K562 (cell line): ENCODE measurements around the gene PLCL2. TPM values are rescaled to one million over a fixed set of nuclear protein-coding genes. Genes with fewer than 3 reads are reported as not detected.

Experiments
- ATAC-seq: fragments of 200-7000 bp; cut with Tn5 transposase; 3 replicates; pipeline ENCODE4 v1.9.1; 2020; ENCODE audit warnings: moderate library complexity
- BruUV-seq: library from RNA; stranded (reverse); fragments of 400-500 nt; replicated peaks from 2 replicates; lab custom pipeline; 2021; lab: Mats Ljungman, UMichigan
- CTCF ChIA-PET: fragments of 300-600 bp; formaldehyde crosslinking; extraction: SDS; loops from one replicate; lab custom pipeline; 2021; ENCODE audit warnings: low intra/inter-chr PET ratio; lab: Yijun Ruan, JAX
- POLR2A ChIA-PET: fragments of 300-600, 350-650 bp; sonication (Branson Sonifier 250); formaldehyde crosslinking; extraction: SDS; loops from one replicate; lab custom pipeline; 2021; ENCODE audit warnings: antibody characterized with exemption, inconsistent platforms; lab: Yijun Ruan, JAX
- DNase-seq, 4 experiments: peaks; one replicate each; pipeline versions ENCODE4 v3.0.0 to v3.0.0-alpha.2; 2011 to 2018; ENCODE audit warnings: low spot score in 3 of 4, mixed read lengths in 3 of 4; ENCODE audit errors: extremely low read depth in 1 of 4
- FAIRE-seq: peaks from 2 replicates; lab custom pipeline; 2011; peaks lifted over from hg19 to GRCh38; lab: Jason Lieb, UNC
- H2AFZ ChIP-seq: 2 replicates; pipeline ENCODE4 v1.6.0; 2011; ENCODE audit warnings: low read depth, low read length, control low read depth, inconsistent platforms
- H3K27ac ChIP-seq: fragments of 200-600 bp; 3 replicates; pipeline ENCODE4 v1.8.0; 2011; ENCODE audit warnings: low read depth, mild to moderate bottlenecking, control low read depth, inconsistent platforms, low read length, moderate library complexity, mixed read lengths; ENCODE audit errors: extremely low read depth
- H3K27me3 ChIP-seq, 2 experiments: fragments of 300-600 bp in 1 of 2; 2 replicates in 1 of 2; 3 replicates in 1 of 2; pipeline versions ENCODE4 v1.6.0 to v1.8.0; 2011; ENCODE audit warnings: inconsistent platforms in 2 of 2, low read length in 2 of 2, mild to moderate bottlenecking in 1 of 2, mixed read lengths in 1 of 2, moderate library complexity in 1 of 2; ENCODE audit not compliant: control insufficient read depth in 2 of 2, insufficient read depth in 2 of 2
- H3K36me3 ChIP-seq: fragments of 300-600 bp; 3 replicates; pipeline ENCODE4 v1.8.0; 2011; ENCODE audit warnings: mild to moderate bottlenecking, low read length, inconsistent platforms; ENCODE audit not compliant: control insufficient read depth, insufficient read depth
- H3K4me1 ChIP-seq, 2 experiments: fragments of 200-600 bp in 1 of 2; replicated peaks in 1 of 2; 2 replicates in 1 of 2; 3 replicates in 1 of 2; pipeline versions ENCODE4 v1.5.1 to v1.8.0; 2011; ENCODE audit warnings: inconsistent platforms in 2 of 2, low read length in 2 of 2, mild to moderate bottlenecking in 1 of 2, mixed read lengths in 1 of 2, moderate library complexity in 1 of 2; ENCODE audit not compliant: control insufficient read depth in 2 of 2, insufficient read depth in 2 of 2
- H3K4me2 ChIP-seq: 2 replicates; pipeline ENCODE4 v1.6.1; 2011; ENCODE audit warnings: low read length, control low read depth, inconsistent platforms, mixed read lengths; ENCODE audit not compliant: insufficient read depth
- H3K4me3 ChIP-seq: fragments of 200-600 bp; sonication (generic), shearing (Covaris generic); 2 replicates; pipeline ENCODE4 v1.5.1; 2016; ENCODE audit warnings: control low read depth, inconsistent platforms
- H3K79me2 ChIP-seq: fragments of 200-600 bp; 3 replicates; pipeline ENCODE4 v1.8.0; 2011; ENCODE audit warnings: low read length, inconsistent platforms; ENCODE audit not compliant: control insufficient read depth, insufficient read depth
- H3K9ac ChIP-seq, 2 experiments: 2 replicates each; pipeline versions ENCODE4 v1.6.0 to v1.6.1; 2011; ENCODE audit warnings: low read depth in 2 of 2, low read length in 2 of 2, control low read depth in 1 of 2, inconsistent platforms in 1 of 2, mild to moderate bottlenecking in 1 of 2, mixed read lengths in 1 of 2; ENCODE audit not compliant: insufficient read depth in 1 of 2
- H3K9me1 ChIP-seq: one replicate; pipeline ENCODE4 v1.6.0; 2011; ENCODE audit warnings: inconsistent platforms, mild to moderate bottlenecking, low read length, moderate library complexity; ENCODE audit not compliant: control insufficient read depth, insufficient read depth
- H3K9me3 ChIP-seq: replicated peaks from 2 replicates; pipeline ENCODE4 v1.5.1; 2011; ENCODE audit warnings: low read depth, low read length, inconsistent platforms; ENCODE audit not compliant: control insufficient read depth, insufficient read depth
- H4K20me1 ChIP-seq: replicated peaks from 2 replicates; pipeline ENCODE4 v1.6.1; 2011; ENCODE audit warnings: low read length, inconsistent platforms, mixed read lengths; ENCODE audit not compliant: control insufficient read depth, insufficient read depth
- JUN ChIP-seq, 2 experiments: sonication (generic) in 1 of 2; formaldehyde crosslinking in 1 of 2; IDR thresholded peaks; 2 replicates each; pipeline versions ENCODE4 v1.6.1 to v1.8.0; 2012 to 2022; ENCODE audit warnings: borderline replicate concordance in 2 of 2, mild to moderate bottlenecking in 2 of 2, improper control_type of control experiment in 1 of 2, low read depth in 1 of 2, low read length in 1 of 2, missing genetic modification reagents in 1 of 2
- RBM17 ChIP-seq: fragments of 200-400 bp; formaldehyde crosslinking; IDR thresholded peaks from 2 replicates; pipeline ENCODE4 v1.6.1; 2017; ENCODE audit warnings: low read depth, mild to moderate bottlenecking, low read length, borderline replicate concordance
- SIN3A ChIP-seq, 2 experiments: fragments of 150-350 bp in 1 of 2; IDR thresholded peaks; 2 replicates each; pipeline ENCODE4 v1.6.1; 2011 to 2016; ENCODE audit warnings: borderline replicate concordance in 2 of 2, low read depth in 2 of 2, low read length in 2 of 2, mild to moderate bottlenecking in 2 of 2, moderate library complexity in 2 of 2; ENCODE audit not compliant: control insufficient read depth in 1 of 2
- ZNF398 ChIP-seq: fragments of 250-450 bp; sonication (Bioruptor Pico); IDR thresholded peaks from 2 replicates; pipeline ENCODE4 v1.8.0; 2021; ENCODE audit warnings: moderate library complexity, mild to moderate bottlenecking, inconsistent platforms
- WGBS: fragments of 100-300 bp; shearing (Covaris generic); methylation state at CpG from one replicate; pipeline ENCODE4 v1.1.6; 2016; ENCODE audit warnings: low coverage, mixed read lengths; ENCODE audit not compliant: insufficient coverage; ENCODE audit errors: missing lambda C conversion rate; 5-methylcytosine and 5-hydroxymethylcytosine counted together
- in situ Hi-C: fragments of 300-500 bp; cut with MboI; formaldehyde crosslinking; loops from 4 replicates; pipeline ENCODE4 v1.15.0; 2018; ENCODE audit warnings: inconsistent platforms, mixed read lengths
- intact Hi-C: fragments of 100-400 bp; cut with micrococcal nuclease; formaldehyde crosslinking; loops from 2 replicates; pipeline ENCODE4 v1.14.2; 2022
- polyA plus RNA-seq, 8 experiments: library from polyadenylated mRNA; depleted of rRNA in 4 of 8; stranded (reverse) in 5 of 8; unstranded in 3 of 8; fragments of >200 nt; fragmentation: Nextera tagmentation in 2 of 8; fragmentation: Illumina TruSeq in 1 of 8; extraction: Ambion mirVana in 2 of 8; extraction: Trizol in 1 of 8; gene quantifications; 2 replicates each; pipeline versions ENCODE4 v1.2.1 to v1.2.3, GENCODE V29; 2011 to 2014; ENCODE audit warnings: inconsistent platforms in 1 of 8, missing spikeins in 1 of 8
- total RNA-seq, 7 experiments: library from RNA; depleted of rRNA in 6 of 7; stranded (reverse); fragments of >200 nt in 6 of 7; fragmentation: Illumina TruSeq in 2 of 7; extraction: Trizol in 2 of 7; gene quantifications; 2 replicates each; pipeline versions ENCODE4 v1.2.1 to v1.2.3, GENCODE V29; 2011 to 2021; ENCODE audit warnings: low replicate concordance in 1 of 7

PLCL2 gene
- total and polyA plus RNA-seq, 9 of the 15 experiments (the other 6 are each of a cell fraction or from before 2014, with no cell fraction given): 0.03 to 0.18 (median 0.11) TPM; not detected in 2

- TF ChIP-seq JUN (IDR thresholded peaks at IDR 0.05; ENCODE audit: borderline replicate concordance, low read depth, low read length) (no peak), JUN (CRISPR knock-in tag; IDR thresholded peaks at IDR 0.05; ENCODE audit: borderline replicate concordance) (no peak), RBM17 (no peak), SIN3A (IDR thresholded peaks at IDR 0.05; ENCODE audit: borderline replicate concordance in 2 of 2, control insufficient read depth in 1 of 2, low read depth in 2 of 2, low read length in 2 of 2) (no peak), ZNF398 (CRISPR knock-in tag) (no peak)
- H4K20me1 ChIP-seq: no peaks in the 10 kb centered on the region
- H3K36me3 ChIP-seq: no peaks in the 10 kb centered on the region
- ATAC-seq: no peak
- no peak for FAIRE-seq
- intact Hi-C loops: no loop called here
- H3K4me1 ChIP-seq: no peaks in the 10 kb centered on the region
- H2AFZ ChIP-seq: no peak overlapping the region
- H3K4me3 ChIP-seq: no peak overlapping the region
- H3K79me2 ChIP-seq: no peaks in the 10 kb centered on the region
- H3K9me3 ChIP-seq: no peaks in the 10 kb centered on the region
- no peak overlapping the region for H3K4me2 ChIP-seq
- no TSS peak for BruUV-seq
- no peak overlapping the region for H3K9ac ChIP-seq
- no peaks in the 10 kb centered on the region for H3K9me1 ChIP-seq
- no peak for DNase-seq
- POLR2A ChIA-PET: interaction anchor here (0.6 to 1.5 kb wide), 2 partner anchors 17 to 799 kb away, joined by 3 to 4 read pairs; no protein-coding TSS in a partner anchor
- WGBS: 2% methylated on average over 4 of the region's 4 CpGs
- no peaks in the 10 kb centered on the region for H3K27me3 ChIP-seq
- CTCF ChIA-PET: no interaction called here
- no peak overlapping the region for H3K27ac ChIP-seq
- in situ Hi-C loops: no loop called here
Measured at GRCh38 chr3:16873872-16874271, 10.9 kb upstream of the PLCL2 start.
